ENCODE data around the gene FYN.

- TF ChIP-seq CTCF (conservative IDR thresholded peaks at IDR 0.05; ENCODE audit: low read depth, low read length) (no peak), EZH2 (IDR thresholded peaks at IDR 0.05; ENCODE audit: borderline replicate concordance, low read depth, low read length, poor library complexity, severe bottlenecking) (no peak)
These were observed 183.3 kb downstream of the FYN start for GRCh38 chr6:111689946-111690345.
